GM19438 (cell line): Measurements from ENCODE around the gene VAMP7.
"Not testable (repeated sequence)": the region's sequence is repeated elsewhere in the genome, so short reads cannot be mapped to it uniquely, and the experiment has no call there.

Experiments used
- ATAC-seq: cut with Tn5 transposase; IDR thresholded peaks from one replicate; pipeline ENCODE4 v1.9.1; 2021; ENCODE audit warnings: low read depth; ENCODE audit not compliant: unreplicated experiment

Gene VAMP7

GRCh38 chrX:155900765-155901164, 19.6 kb downstream of the VAMP7 start:
- no peak for ATAC-seq

GRCh38 chrX:155907661-155908060, 26.5 kb downstream of the VAMP7 start:
- not testable (repeated sequence) for ATAC-seq

DNA sequence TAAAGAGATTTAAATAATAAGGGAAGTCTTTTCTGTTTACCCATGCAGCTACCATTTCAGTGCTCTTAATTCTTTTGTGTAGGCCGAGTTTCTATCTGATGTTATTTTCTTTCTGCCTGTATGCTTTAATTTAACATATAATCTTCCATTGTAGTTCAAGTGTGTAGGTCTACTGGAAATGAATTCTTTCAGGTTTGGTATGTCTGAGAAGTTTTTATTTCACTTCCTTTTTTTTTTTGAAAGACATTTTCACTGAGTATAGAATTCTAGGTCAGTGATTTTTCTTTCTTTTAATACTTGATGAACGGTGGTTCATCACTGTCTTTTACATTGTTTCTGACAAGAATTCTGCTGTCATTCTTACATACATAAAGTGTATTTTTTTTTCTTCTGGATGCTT, 42.1 kb downstream of the VAMP7 start:
- ATAC-seq: no peak

- not testable (repeated sequence) for ATAC-seq
These were observed 49.9 kb downstream of the VAMP7 start for GRCh38 chrX:155930852-155931618.

- ATAC-seq: no peak
These were observed 57.0 kb downstream of the VAMP7 start for GRCh38 chrX:155938132-155938531.

- no peak for ATAC-seq
These were observed 68.0 kb downstream of the VAMP7 start for GRCh38 chrX:155949098-155949497.

- ATAC-seq: no peak
These were observed 70.2 kb downstream of the VAMP7 start for GRCh38 chrX:155951237-155951789.

DNA sequence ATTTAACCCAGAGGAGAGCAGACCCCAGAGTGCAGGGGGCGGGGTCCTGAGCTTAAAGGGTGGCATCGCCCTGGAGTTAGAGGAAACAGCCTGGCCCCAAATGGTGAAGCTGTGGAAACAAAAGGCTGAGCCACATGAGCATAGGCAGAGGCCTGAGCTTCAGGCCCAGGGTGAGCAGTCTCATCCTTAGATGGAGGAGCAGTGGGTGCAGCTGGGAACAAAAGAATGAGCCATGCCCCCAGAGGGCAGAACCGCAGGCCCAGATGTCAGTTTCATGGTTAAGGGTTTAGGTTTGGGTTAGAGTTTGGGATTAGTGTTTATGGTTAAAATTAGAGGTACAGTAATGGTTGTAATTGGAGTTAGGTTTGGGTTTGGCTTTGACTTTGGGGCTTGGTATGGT, 71.9 kb downstream of the VAMP7 start:
- no peak for ATAC-seq

DNA sequence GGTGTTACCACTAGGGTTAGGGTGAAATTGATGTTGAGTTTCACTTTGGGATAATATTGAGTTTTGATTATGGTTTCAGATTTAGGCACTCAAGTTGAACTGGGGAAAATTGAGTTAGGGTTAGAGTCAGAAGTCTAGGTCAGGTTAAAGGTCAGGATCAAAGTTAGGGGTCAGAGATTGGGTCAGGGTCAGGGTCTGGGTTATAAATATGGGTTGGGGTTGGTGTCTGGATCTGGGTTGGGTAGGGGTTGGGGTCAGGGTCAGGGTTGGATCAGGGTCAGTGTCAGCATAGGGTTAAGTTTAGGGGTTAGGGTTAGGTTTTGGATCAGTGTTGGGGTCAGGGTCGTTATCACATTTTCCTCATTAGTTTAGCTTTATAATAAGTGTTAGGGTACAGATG, 73.6 kb downstream of the VAMP7 start:
- no peak for ATAC-seq

DNA sequence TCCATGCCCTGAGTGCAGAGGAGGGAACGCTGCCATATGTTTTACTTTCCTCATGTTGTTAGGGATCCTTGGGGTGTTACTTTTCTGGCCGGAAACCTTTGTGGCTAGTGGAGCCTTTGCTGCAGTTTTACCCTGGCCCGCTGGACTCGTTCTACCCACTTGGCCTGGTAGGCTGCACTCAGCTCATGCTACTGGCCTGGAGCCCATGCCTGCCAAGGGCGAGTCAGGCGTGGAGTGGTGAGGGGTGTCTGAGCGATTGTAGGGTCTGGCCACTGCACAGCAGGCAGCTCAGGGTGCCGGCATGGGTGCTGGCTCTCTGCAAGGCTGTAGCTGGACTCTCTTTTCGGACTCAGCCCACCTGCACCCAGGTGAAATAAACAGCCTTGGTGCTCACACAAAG, 75.0 kb downstream of the VAMP7 start:
- no peak for ATAC-seq

DNA sequence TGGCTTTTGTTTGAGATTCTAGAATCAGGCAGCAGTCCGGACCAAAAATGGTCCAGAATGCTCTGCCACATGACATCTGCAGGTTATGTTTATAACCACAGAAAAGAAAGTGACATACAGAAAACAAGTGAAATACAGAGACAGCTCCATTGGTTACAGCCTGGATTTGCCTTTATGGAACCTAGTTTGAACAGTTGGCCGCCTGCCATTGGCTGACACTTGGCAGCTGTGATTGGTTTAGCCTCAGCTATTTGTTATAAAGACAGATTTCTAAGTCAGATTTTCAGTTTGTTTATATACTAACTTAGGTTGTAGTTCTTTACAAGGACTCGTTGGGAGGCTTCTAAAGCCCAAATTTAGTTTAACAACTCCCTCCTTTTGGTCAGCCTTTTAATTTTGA, 75.5 kb downstream of the VAMP7 start:
- ATAC-seq: no peak

- no peak for ATAC-seq
These were observed 76.7 kb downstream of the VAMP7 start for GRCh38 chrX:155957843-155958242.

- ATAC-seq: no peak
These were observed 78.0 kb downstream of the VAMP7 start for GRCh38 chrX:155959018-155959587.

GRCh38 chrX:155962906-155963305, 81.8 kb downstream of the VAMP7 start:
- no peak for ATAC-seq

GRCh38 chrX:155966876-155967275, 85.7 kb downstream of the VAMP7 start:
- ATAC-seq: no peak

DNA sequence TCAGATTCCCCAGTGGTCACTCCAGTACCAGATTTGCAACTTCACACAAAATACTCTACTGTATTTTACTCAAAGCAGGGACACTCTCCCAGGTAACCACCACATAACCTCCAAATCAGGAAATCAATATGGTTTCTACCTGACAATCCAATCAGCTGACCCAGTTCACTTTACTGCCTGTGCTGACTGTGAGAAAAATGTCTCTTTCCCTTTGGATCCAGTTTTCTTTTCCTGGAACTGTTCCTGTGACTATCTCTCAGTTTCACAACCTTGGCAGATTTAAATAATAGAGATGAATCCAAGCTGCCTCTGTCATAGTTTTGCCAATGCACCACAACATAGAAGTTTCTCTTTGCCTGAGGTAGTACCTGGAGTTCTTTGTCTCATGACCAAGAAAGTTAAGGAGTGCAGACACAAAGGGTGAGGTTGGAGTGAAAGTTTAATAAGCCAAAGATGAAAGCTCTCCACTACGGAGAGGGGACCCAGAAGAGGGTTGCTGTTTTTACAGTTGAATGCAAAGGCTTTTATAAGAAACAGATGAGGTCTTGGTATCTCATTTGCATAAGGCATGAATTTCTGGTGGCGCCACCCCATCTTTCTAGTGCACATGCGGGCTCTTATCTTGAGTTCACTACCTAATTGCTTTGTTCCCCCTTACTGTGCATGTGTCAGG, 86.6 kb downstream of the VAMP7 start:
- no peak for ATAC-seq

- ATAC-seq: no peak
These were observed 87.1 kb downstream of the VAMP7 start for GRCh38 chrX:155968326-155968661.

DNA sequence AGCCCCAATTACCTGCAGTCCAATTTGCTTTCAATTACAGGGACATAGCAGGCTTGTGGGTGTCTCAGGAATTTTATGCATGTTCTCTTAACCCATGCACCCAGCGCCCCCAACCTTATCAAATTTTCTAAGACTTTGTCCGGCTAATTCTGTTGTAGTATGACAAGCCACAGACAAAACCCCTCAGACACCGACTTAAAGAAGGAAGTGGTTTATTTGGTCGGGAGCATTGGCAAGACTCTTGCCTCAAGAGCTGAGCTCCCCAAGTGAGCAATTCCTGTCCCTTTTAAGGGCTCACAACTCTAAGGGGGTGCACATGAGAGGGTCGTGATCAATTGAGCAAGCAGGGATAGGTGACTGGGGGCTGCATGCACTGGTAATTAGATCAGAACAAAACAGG, 87.6 kb downstream of the VAMP7 start:
- ATAC-seq: no peak

DNA sequence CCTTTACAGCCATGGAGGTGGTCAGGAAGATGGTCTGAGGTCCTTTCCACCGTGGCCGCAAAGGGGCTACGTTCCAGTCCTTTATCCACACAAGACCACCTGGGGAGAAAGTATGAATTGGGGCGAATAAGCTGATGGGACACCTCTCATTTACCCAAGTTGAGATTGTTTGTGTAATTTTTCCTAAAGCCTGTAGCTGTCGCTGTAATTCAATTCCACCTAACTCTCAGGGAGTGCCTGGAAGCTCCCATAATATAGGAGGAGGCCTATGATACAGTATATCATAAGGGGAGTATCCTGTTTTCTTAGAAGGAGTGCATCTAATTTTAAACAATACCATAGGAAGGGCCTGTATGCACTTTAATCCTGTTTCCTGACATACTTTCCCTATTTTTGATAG, 90.5 kb downstream of the VAMP7 start:
- ATAC-seq: not testable (repeated sequence)

GRCh38 chrX:155972241-155972640, 91.1 kb downstream of the VAMP7 start:
- not testable (repeated sequence) for ATAC-seq

- ATAC-seq: no peak
These were observed 102.2 kb downstream of the VAMP7 start for GRCh38 chrX:155983326-155983725.

DNA sequence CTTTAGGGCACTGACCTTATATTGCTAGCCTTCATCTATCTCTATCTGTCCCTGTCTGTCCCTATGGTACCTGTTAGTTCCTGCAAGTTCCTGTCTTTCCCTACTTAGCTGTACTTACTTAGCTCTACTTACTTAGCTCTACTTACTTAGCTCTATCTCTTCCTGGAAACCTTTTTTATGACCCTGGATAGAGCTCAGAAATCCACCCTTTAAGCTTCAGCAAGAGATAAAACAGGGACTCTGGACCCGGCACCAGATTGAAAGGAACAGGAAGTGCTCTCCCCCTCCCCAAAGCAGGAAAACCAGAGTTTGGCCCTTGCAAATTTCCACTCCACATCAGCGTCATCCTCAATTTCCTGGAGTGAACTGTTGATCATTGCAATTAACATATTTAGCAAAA, 104.1 kb downstream of the VAMP7 start:
- no peak for ATAC-seq
